H9 (cell line): ENCODE data around the gene ADCK2. TPM values are rescaled to one million over a fixed set of nuclear protein-coding genes. Genes with fewer than 3 reads are reported as not detected.

Source experiments
- DNase-seq: peaks from one replicate; pipeline ENCODE4 v3.0.0-alpha.2; 2017
- H2AFZ ChIP-seq: one replicate; pipeline ENCODE4 v1.6.1; 2013; ENCODE audit warnings: mild to moderate bottlenecking, low read length, control low read depth, moderate library complexity
- H2AK5ac ChIP-seq: 2 replicates; pipeline ENCODE4 v1.6.1; 2013; ENCODE audit warnings: low read length, control low read depth, mixed read lengths; ENCODE audit not compliant: insufficient read length
- H2BK120ac ChIP-seq: one replicate; pipeline ENCODE4 v1.6.1; 2013; ENCODE audit warnings: low read depth, mild to moderate bottlenecking, low read length, control low read depth, inconsistent platforms; ENCODE audit not compliant: poor library complexity, severe bottlenecking
- H2BK12ac ChIP-seq: 2 replicates; pipeline ENCODE4 v1.6.1; 2013; ENCODE audit warnings: low read length, control low read depth, mixed read lengths, low read depth; ENCODE audit not compliant: insufficient read length
- H2BK15ac ChIP-seq: 2 replicates; pipeline ENCODE4 v1.6.1; 2013; ENCODE audit warnings: low read depth, low read length, control low read depth
- H2BK20ac ChIP-seq: one replicate; pipeline ENCODE4 v1.6.1; 2013; ENCODE audit warnings: low read depth, mild to moderate bottlenecking, low read length, control low read depth, inconsistent platforms; ENCODE audit not compliant: poor library complexity, severe bottlenecking
- H2BK5ac ChIP-seq: 2 replicates; pipeline ENCODE4 v1.6.1; 2013; ENCODE audit warnings: low read length, control low read depth, mixed read lengths; ENCODE audit not compliant: insufficient read length
- H3K14ac ChIP-seq: 2 replicates; pipeline ENCODE4 v1.6.1; 2013; ENCODE audit warnings: low read length, control low read depth; ENCODE audit not compliant: insufficient read depth
- H3K18ac ChIP-seq: 2 replicates; pipeline ENCODE4 v1.6.1; 2013; ENCODE audit warnings: low read depth, mild to moderate bottlenecking, mixed read lengths, low read length, control low read depth; ENCODE audit not compliant: insufficient read length
- H3K23ac ChIP-seq: 2 replicates; pipeline ENCODE4 v1.6.1; 2013; ENCODE audit warnings: low read length, control low read depth, mixed read lengths, low read depth; ENCODE audit not compliant: insufficient read length
- H3K23me2 ChIP-seq: 2 replicates; pipeline ENCODE4 v1.6.1; 2013; ENCODE audit warnings: low read depth, mild to moderate bottlenecking, mixed read lengths, low read length, control low read depth; ENCODE audit not compliant: insufficient read length, poor library complexity, severe bottlenecking
- H3K27ac ChIP-seq: 2 replicates; pipeline ENCODE4 v1.5.1; 2013; ENCODE audit warnings: low read length, control low read depth, mixed read lengths, low read depth; ENCODE audit not compliant: insufficient read length
- H3K27me3 ChIP-seq: 2 replicates; pipeline ENCODE4 v1.6.1; 2013; ENCODE audit warnings: low read length, control low read depth, inconsistent platforms; ENCODE audit not compliant: insufficient read depth
- H3K4ac ChIP-seq: 2 replicates; pipeline ENCODE4 v1.6.1; 2013; ENCODE audit warnings: low read depth, mild to moderate bottlenecking, control low read depth, inconsistent platforms, low read length, moderate library complexity
- H3K4me1 ChIP-seq: 2 replicates; pipeline ENCODE4 v1.6.1; 2013; ENCODE audit warnings: low read length, control low read depth, inconsistent platforms; ENCODE audit not compliant: insufficient read depth
- H3K4me2 ChIP-seq: 2 replicates; pipeline ENCODE4 v1.6.1; 2013; ENCODE audit warnings: low read length, control low read depth, mixed read lengths; ENCODE audit not compliant: insufficient read length, insufficient read depth
- H3K56ac ChIP-seq: 2 replicates; pipeline ENCODE4 v1.6.1; 2013; ENCODE audit warnings: low read depth, mild to moderate bottlenecking, mixed read lengths, low read length, control low read depth; ENCODE audit not compliant: insufficient read length
- H3K79me1 ChIP-seq: 2 replicates; pipeline ENCODE4 v1.6.1; 2013; ENCODE audit warnings: low read depth, mild to moderate bottlenecking, moderate library complexity, low read length, control low read depth, inconsistent platforms; ENCODE audit not compliant: insufficient read depth, poor library complexity, severe bottlenecking
- H3K79me2 ChIP-seq: 2 replicates; pipeline ENCODE4 v1.6.1; 2013; ENCODE audit warnings: low read length, control low read depth, inconsistent platforms; ENCODE audit not compliant: insufficient read depth
- H3K9ac ChIP-seq: 2 replicates; pipeline ENCODE4 v1.6.1; 2013; ENCODE audit warnings: low read length, control low read depth, mixed read lengths; ENCODE audit not compliant: insufficient read length; ENCODE audit errors: extremely low read depth
- H3K9me3 ChIP-seq: one replicate; pipeline ENCODE4 v1.6.1; 2013; ENCODE audit warnings: low read depth, low read length, inconsistent platforms; ENCODE audit not compliant: control insufficient read depth
- H3T11ph ChIP-seq: one replicate; pipeline ENCODE4 v1.6.1; 2013; ENCODE audit warnings: mild to moderate bottlenecking, low read length, control low read depth, inconsistent platforms
- H4K20me1 ChIP-seq: one replicate; pipeline ENCODE4 v1.6.1; 2013; ENCODE audit not compliant: control insufficient read depth, insufficient read length, insufficient read depth
- H4K5ac ChIP-seq: 2 replicates; pipeline ENCODE4 v1.6.1; 2013; ENCODE audit warnings: low read depth, mild to moderate bottlenecking, mixed read lengths, low read length, control low read depth; ENCODE audit not compliant: insufficient read length
- H4K8ac ChIP-seq: replicated peaks from 2 replicates; pipeline ENCODE4 v1.6.1; 2013; ENCODE audit warnings: low read length, control low read depth, mixed read lengths, low read depth; ENCODE audit not compliant: insufficient read length
- H4K91ac ChIP-seq: 2 replicates; pipeline ENCODE4 v1.6.1; 2013; ENCODE audit warnings: low read depth, mild to moderate bottlenecking, moderate library complexity, mixed read lengths, low read length, control low read depth; ENCODE audit not compliant: insufficient read length
- H3K27ac Mint-ChIP-seq, 3 experiments: 2 replicates in 2 of 3; 3 replicates in 1 of 3; pipeline ENCODE4 v1.8.0; 2020 to 2021; ENCODE audit warnings: mixed read lengths in 3 of 3, mild to moderate bottlenecking in 1 of 3, moderate library complexity in 1 of 3
- H3K27me3 Mint-ChIP-seq: 2 replicates; pipeline ENCODE4 v1.8.0; 2021; ENCODE audit warnings: low read depth, mild to moderate bottlenecking, moderate library complexity, mixed read lengths
- H3K36me3 Mint-ChIP-seq, 3 experiments: 2 replicates in 2 of 3; 3 replicates in 1 of 3; pipeline ENCODE4 v1.8.0; 2020 to 2021; ENCODE audit warnings: low read depth in 3 of 3, mixed read lengths in 3 of 3; ENCODE audit not compliant: insufficient read depth in 1 of 3
- H3K4me1 Mint-ChIP-seq, 2 experiments: 2 replicates each; pipeline ENCODE4 v1.8.0; 2020; ENCODE audit warnings: mixed read lengths in 2 of 2
- H3K4me3 Mint-ChIP-seq, 2 experiments: 2 replicates in 1 of 2; 3 replicates in 1 of 2; pipeline ENCODE4 v1.8.0; 2020 to 2021; ENCODE audit warnings: mild to moderate bottlenecking in 2 of 2, mixed read lengths in 2 of 2, moderate library complexity in 1 of 2
- H3K9me3 Mint-ChIP-seq, 2 experiments: 2 replicates in 1 of 2; 3 replicates in 1 of 2; pipeline ENCODE4 v1.8.0; 2020; ENCODE audit warnings: mild to moderate bottlenecking in 2 of 2, mixed read lengths in 2 of 2, moderate library complexity in 1 of 2
- CTCF ChIP-seq: fragments of 200-600 bp; sonication (generic); conservative IDR thresholded peaks from 3 replicates; pipeline ENCODE4 v1.8.0; 2021; ENCODE audit warnings: antibody characterized with exemption, mild to moderate bottlenecking
- WGBS: extraction: QIAGEN DNeasy Blood & Tissue Kit; methylation state at CpG from one replicate; pipeline ENCODE4 v1.1.7; 2013; ENCODE audit warnings: missing lambda C conversion rate, low lambda C conversion rate, mixed read lengths; ENCODE audit not compliant: insufficient read length; ENCODE audit errors: extremely low coverage; 5-methylcytosine and 5-hydroxymethylcytosine counted together
- total RNA-seq: library from RNA; stranded (reverse); gene quantifications from 2 replicates; pipeline ENCODE4 v1.2.1, GENCODE V29; 2021

ADCK2 gene
- total RNA-seq, 1 experiment from 2014 or later: 12.4 TPM

- Mint-ChIP-seq H3K27me3 (no peaks in the 10 kb centered on the region), H3K27ac (peak overlapping the region in 1 of 3 experiments; percentile 53; a peak in 2 of 7 replicates), H3K4me3 (no peak overlapping the region), H3K9me3 (no peaks in the 10 kb centered on the region), H3K4me1 (peaks cover 5 to 9% of the 10 kb centered on the region in 2 experiments), H3K36me3 (peaks cover 4 to 9% (median 9%) of the 10 kb centered on the region in 3 experiments; a peak in 5 of 7 replicates)
- no peaks in the 10 kb centered on the region for H3K27me3 ChIP-seq
- H3K23ac ChIP-seq: no peak overlapping the region
- no peak overlapping the region for H2BK120ac ChIP-seq
- no peak overlapping the region for H3K4me2 ChIP-seq
- H3K27ac ChIP-seq: no peak overlapping the region
- H3K4me1 ChIP-seq: no peaks in the 10 kb centered on the region
- TF ChIP-seq CTCF: no peak
- no peak overlapping the region for H2BK20ac ChIP-seq
- no CpG with 5 or more reads among the region's 2 CpGs for WGBS
- no peaks in the 10 kb centered on the region for H3K9me3 ChIP-seq
- H3K4ac ChIP-seq: no peak overlapping the region
- no peak overlapping the region for H4K8ac ChIP-seq
- no peak overlapping the region for H2BK15ac ChIP-seq
- no peak overlapping the region for H2BK5ac ChIP-seq
- no peaks in the 10 kb centered on the region for H3K23me2 ChIP-seq
- no peak overlapping the region for H3T11ph ChIP-seq
- no peak overlapping the region for H2AK5ac ChIP-seq
- no peak overlapping the region for H3K9ac ChIP-seq
- H3K56ac ChIP-seq: no peak overlapping the region
- H2AFZ ChIP-seq: no peak overlapping the region
- no peaks in the 10 kb centered on the region for H3K79me2 ChIP-seq
- H4K91ac ChIP-seq: no peak overlapping the region
- no peaks in the 10 kb centered on the region for H4K20me1 ChIP-seq
- no peak overlapping the region for H2BK12ac ChIP-seq
- no peak for DNase-seq
- no peaks in the 10 kb centered on the region for H3K79me1 ChIP-seq
- no peak overlapping the region for H3K14ac ChIP-seq
- no peak overlapping the region for H4K5ac ChIP-seq
- no peak overlapping the region for H3K18ac ChIP-seq
Observed at GRCh38 chr7:140732416-140732815, 59.7 kb downstream of the ADCK2 start.
